PFSK-1 (cell line): Measurements from ENCODE around the gene UNC13C.

Experiments used
- POLR2AphosphoS5 ChIP-seq: IDR thresholded peaks from 2 replicates; pipeline ENCODE4 v1.6.1; 2012; ENCODE audit warnings: low read depth, mild to moderate bottlenecking, control low read depth, low read length, moderate library complexity
- REST ChIP-seq, 2 experiments: IDR thresholded peaks; 2 replicates each; pipeline versions ENCODE4 v1.6.1 to v1.8.0; 2011 to 2012; ENCODE audit warnings: low read depth in 2 of 2, low read length in 2 of 2, control low read depth in 1 of 2, inconsistent platforms in 1 of 2, mild to moderate bottlenecking in 1 of 2, moderate library complexity in 1 of 2; ENCODE audit not compliant: insufficient read depth in 1 of 2
- SIN3A ChIP-seq: IDR thresholded peaks from 2 replicates; pipeline ENCODE4 v1.6.1; 2012; ENCODE audit warnings: mild to moderate bottlenecking, low read length, moderate library complexity, borderline replicate concordance; ENCODE audit not compliant: insufficient read depth
- TAF1 ChIP-seq: IDR thresholded peaks from 2 replicates; pipeline ENCODE4 v1.6.1; 2012; ENCODE audit warnings: low read length, control low read depth, borderline replicate concordance; ENCODE audit not compliant: insufficient read depth

GRCh38 chr15:54517366-54517765 lies 539.1 kb downstream of the UNC13C start:
- TF ChIP-seq TAF1 (no peak), SIN3A (no peak), POLR2AphosphoS5 (no peak), REST (IDR thresholded peaks at IDR 0.05; ENCODE audit: insufficient read depth in 1 of 2, low read depth in 2 of 2, low read length in 2 of 2) (no peak)
